Left lobe of liver (tissue), 2 donors: Measurements from ENCODE around the gene PPARGC1A. TPM values are rescaled to one million over a fixed set of nuclear protein-coding genes. Genes with fewer than 3 reads are reported as not detected.

Source experiments
- ATAC-seq: fragments of 200-7000 bp; cut with Tn5 transposase; one replicate; pipeline ENCODE4 v1.9.1; 2020; ENCODE audit warnings: mild to moderate bottlenecking, moderate library complexity
- DNase-seq: peaks from one replicate; pipeline ENCODE4 v3.0.0-alpha.2; 2020; ENCODE audit warnings: low spot score
- total RNA-seq: library from RNA; stranded (reverse); gene quantifications from one replicate; pipeline ENCODE4 v1.2.1, GENCODE V29; 2021
- donor health status: DM: no; HTN: no; CAD: no; lungs with moderate emphysema.
- donor health status: DM: no; HTN: yes; CAD: no.

Gene PPARGC1A
- total RNA-seq, 1 donor from 2014 or later = 29.6 TPM

GRCh38 chr4:23779422-23779821 lies 110.4 kb downstream of the PPARGC1A start:
- no peak for DNase-seq
- ATAC-seq = no peak

- DNase-seq = no peak
- ATAC-seq = peak; percentile 78
Measured at GRCh38 chr4:23775694-23776093, 114.2 kb downstream of the PPARGC1A start.

GRCh38 chr4:23774909-23775308 lies 114.9 kb downstream of the PPARGC1A start:
- ATAC-seq = no peak
- no peak for DNase-seq

- ATAC-seq (no peak), DNase-seq (no peak)
Measured at GRCh38 chr4:23773884-23774636, 115.8 kb downstream of the PPARGC1A start.

- ATAC-seq (no peak), DNase-seq (no peak)
Measured at GRCh38 chr4:23770011-23770410, 119.8 kb downstream of the PPARGC1A start.

- DNase-seq (no peak), ATAC-seq (no peak)
Measured at GRCh38 chr4:23769406-23769805, 120.4 kb downstream of the PPARGC1A start.

- ATAC-seq (peak; percentile 25), DNase-seq (no peak)
Measured at GRCh38 chr4:23768541-23768940, 121.3 kb downstream of the PPARGC1A start.

GRCh38 chr4:23766344-23766743 lies 123.5 kb downstream of the PPARGC1A start:
- ATAC-seq (peak; percentile 54), DNase-seq (no peak)

- ATAC-seq = peak; percentile 90
- DNase-seq = peak; percentile 54
Measured at GRCh38 chr4:23763559-23763958, 126.3 kb downstream of the PPARGC1A start.

GRCh38 chr4:23762551-23762950 lies 127.3 kb downstream of the PPARGC1A start:
- no peak for DNase-seq
- ATAC-seq = no peak

- DNase-seq (no peak), ATAC-seq (no peak)
Measured at GRCh38 chr4:23759066-23759465, 130.8 kb downstream of the PPARGC1A start.

- ATAC-seq (no peak), DNase-seq (no peak)
Measured at GRCh38 chr4:23754688-23755087, 135.2 kb downstream of the PPARGC1A start.

GRCh38 chr4:23750125-23750524 lies 139.7 kb downstream of the PPARGC1A start:
- DNase-seq (no peak), ATAC-seq (no peak)

- DNase-seq = no peak
- ATAC-seq = no peak
Measured at GRCh38 chr4:23747281-23747735, 142.5 kb downstream of the PPARGC1A start.

GRCh38 chr4:23746672-23747071 lies 143.2 kb downstream of the PPARGC1A start:
- DNase-seq (no peak), ATAC-seq (no peak)

- DNase-seq = no peak
- no peak for ATAC-seq
Measured at GRCh38 chr4:23746027-23746426, 143.8 kb downstream of the PPARGC1A start.

- ATAC-seq (no peak), DNase-seq (no peak)
Measured at GRCh38 chr4:23745377-23745776, 144.5 kb downstream of the PPARGC1A start.
